ENCODE data around the gene STH. TPM values are rescaled to one million over a fixed set of nuclear protein-coding genes. Genes with fewer than 3 reads are reported as not detected.
"Not testable (repeated sequence)": the region's sequence is repeated elsewhere in the genome, so short reads cannot be mapped to it uniquely, and the experiment has no call there.

Gene STH
- total RNA-seq, 1 donor from 2014 or later: not detected

- TF ChIP-seq CTCF (IDR thresholded peaks at IDR 0.05): no peak
- peaks cover 5% of the 10 kb centered on the region for H3K4me1 ChIP-seq
- H3K36me3 ChIP-seq: peaks cover 10% of the 10 kb centered on the region
- intact Hi-C loops (cut with DNase I): no loop called here
- no peak for ATAC-seq
- H3K27me3 ChIP-seq (ENCODE audit: low read depth): no peaks in the 10 kb centered on the region
- DNase-seq: no peak
- H3K27ac ChIP-seq: no peak overlapping the region
- H3K9me3 ChIP-seq: no peaks in the 10 kb centered on the region
- H3K4me3 ChIP-seq: no peak overlapping the region
Measured at GRCh38 chr17:46020998-46021397, 21.9 kb downstream of the STH start.

DNA sequence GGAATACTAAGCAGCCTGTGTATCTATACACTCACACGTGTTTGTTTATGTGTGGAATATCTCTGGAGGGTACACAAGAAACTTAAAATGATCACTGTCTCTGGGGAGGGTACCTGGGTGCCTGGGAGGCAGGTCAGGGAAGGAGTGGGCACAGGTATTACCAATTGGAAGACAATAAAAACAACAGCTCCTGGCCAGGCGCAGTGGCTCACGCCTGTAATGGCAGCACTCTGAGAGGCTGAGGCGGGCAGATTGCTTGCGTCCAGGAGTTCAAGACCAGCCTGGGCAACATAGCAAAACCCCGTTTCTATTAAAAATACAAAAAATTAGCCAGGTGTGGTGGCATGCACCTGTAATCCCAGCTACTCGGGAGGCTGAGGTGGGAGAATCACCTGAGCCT lies 24.3 kb downstream of the STH start:
- H3K27ac ChIP-seq; H3K4me3 ChIP-seq; H3K27me3 ChIP-seq (ENCODE audit: low read depth); ATAC-seq; H3K9me3 ChIP-seq; intact Hi-C loops (cut with DNase I); H3K4me1 ChIP-seq; DNase-seq: not testable (repeated sequence)
- peaks cover 31% of the 10 kb centered on the region for H3K36me3 ChIP-seq

- no peak for TF ChIP-seq CTCF (IDR thresholded peaks at IDR 0.05)
- H3K4me3 ChIP-seq: no peak overlapping the region
- intact Hi-C loops (cut with DNase I): no loop called here
- DNase-seq: no peak
- no peak for ATAC-seq
- peaks cover 9% of the 10 kb centered on the region for H3K4me1 ChIP-seq
- no peaks in the 10 kb centered on the region for H3K27me3 ChIP-seq (ENCODE audit: low read depth)
- H3K36me3 ChIP-seq: peaks cover 33% of the 10 kb centered on the region
- H3K27ac ChIP-seq: no peak overlapping the region
- no peaks in the 10 kb centered on the region for H3K9me3 ChIP-seq
Measured at GRCh38 chr17:46023783-46024388, 24.8 kb downstream of the STH start.

GRCh38 chr17:46024590-46024989 lies 25.5 kb downstream of the STH start:
- H3K4me3 ChIP-seq: no peak overlapping the region
- no peak overlapping the region for H3K27ac ChIP-seq
- peaks cover 9% of the 10 kb centered on the region for H3K4me1 ChIP-seq
- H3K36me3 ChIP-seq: peaks cover 33% of the 10 kb centered on the region
- no peaks in the 10 kb centered on the region for H3K27me3 ChIP-seq (ENCODE audit: low read depth)
- no peak for TF ChIP-seq CTCF (IDR thresholded peaks at IDR 0.05)
- no peak for DNase-seq
- H3K9me3 ChIP-seq: no peaks in the 10 kb centered on the region
- intact Hi-C loops (cut with DNase I): no loop called here
- no peak for ATAC-seq

DNA sequence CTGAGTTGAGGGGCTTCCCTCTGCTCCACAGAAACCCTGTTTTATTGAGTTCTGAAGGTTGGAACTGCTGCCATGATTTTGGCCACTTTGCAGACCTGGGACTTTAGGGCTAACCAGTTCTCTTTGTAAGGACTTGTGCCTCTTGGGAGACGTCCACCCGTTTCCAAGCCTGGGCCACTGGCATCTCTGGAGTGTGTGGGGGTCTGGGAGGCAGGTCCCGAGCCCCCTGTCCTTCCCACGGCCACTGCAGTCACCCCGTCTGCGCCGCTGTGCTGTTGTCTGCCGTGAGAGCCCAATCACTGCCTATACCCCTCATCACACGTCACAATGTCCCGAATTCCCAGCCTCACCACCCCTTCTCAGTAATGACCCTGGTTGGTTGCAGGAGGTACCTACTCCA lies 26.0 kb downstream of the STH start:
- DNase-seq (no peak), ATAC-seq (no peak)
- Histone ChIP-seq H3K9me3 (no peaks in the 10 kb centered on the region), H3K27me3 (ENCODE audit: low read depth) (no peaks in the 10 kb centered on the region), H3K36me3 (peaks cover 34% of the 10 kb centered on the region), H3K4me3 (no peak overlapping the region), H3K27ac (peak overlapping the region; percentile 46), H3K4me1 (peaks cover 9% of the 10 kb centered on the region)
- intact Hi-C loops (cut with DNase I): no loop called here
- no peak for TF ChIP-seq CTCF (IDR thresholded peaks at IDR 0.05)

DNA sequence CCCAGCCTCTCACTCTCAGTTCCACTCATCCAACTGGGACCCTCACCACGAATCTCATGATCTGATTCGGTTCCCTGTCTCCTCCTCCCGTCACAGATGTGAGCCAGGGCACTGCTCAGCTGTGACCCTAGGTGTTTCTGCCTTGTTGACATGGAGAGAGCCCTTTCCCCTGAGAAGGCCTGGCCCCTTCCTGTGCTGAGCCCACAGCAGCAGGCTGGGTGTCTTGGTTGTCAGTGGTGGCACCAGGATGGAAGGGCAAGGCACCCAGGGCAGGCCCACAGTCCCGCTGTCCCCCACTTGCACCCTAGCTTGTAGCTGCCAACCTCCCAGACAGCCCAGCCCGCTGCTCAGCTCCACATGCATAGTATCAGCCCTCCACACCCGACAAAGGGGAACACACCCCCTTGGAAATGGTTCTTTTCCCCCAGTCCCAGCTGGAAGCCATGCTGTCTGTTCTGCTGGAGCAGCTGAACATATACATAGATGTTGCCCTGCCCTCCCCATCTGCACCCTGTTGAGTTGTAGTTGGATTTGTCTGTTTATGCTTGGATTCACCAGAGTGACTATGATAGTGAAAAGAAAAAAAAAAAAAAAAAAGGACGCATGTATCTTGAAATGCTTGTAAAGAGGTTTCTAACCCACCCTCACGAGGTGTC lies 26.6 kb downstream of the STH start:
- H3K27me3 ChIP-seq (ENCODE audit: low read depth): no peaks in the 10 kb centered on the region
- intact Hi-C loops (cut with DNase I): no loop called here
- H3K4me3 ChIP-seq: no peak overlapping the region
- no peak for ATAC-seq
- H3K9me3 ChIP-seq: no peaks in the 10 kb centered on the region
- H3K4me1 ChIP-seq: peaks cover 9% of the 10 kb centered on the region
- no peak for TF ChIP-seq CTCF (IDR thresholded peaks at IDR 0.05)
- peak overlapping the region; percentile 46 for H3K27ac ChIP-seq
- peaks cover 40% of the 10 kb centered on the region for H3K36me3 ChIP-seq
- DNase-seq: no peak
